ENCODE results near the gene QSOX1.

QSOX1 gene

GRCh38 chr1:180156201-180156600, 1.5 kb downstream of the QSOX1 start:
- DNase-seq (ENCODE audit: low read depth in 2 of 2) = no peak
- H3K4me3 ChIP-seq (replicated peaks in 1 of 2; ENCODE audit: low read depth in 2 of 2, low read length in 2 of 2) = peak overlapping the region; percentile 38 to 82
- TF ChIP-seq CTCF (IDR thresholded peaks at IDR 0.05; ENCODE audit: low read depth, low read length) = no peak

GRCh38 chr1:180156631-180157091, 2.0 kb downstream of the QSOX1 start:
- peak overlapping the region; percentile 2 to 38 for H3K4me3 ChIP-seq (replicated peaks in 1 of 2; ENCODE audit: low read depth in 2 of 2, low read length in 2 of 2)
- DNase-seq (ENCODE audit: low read depth in 2 of 2) = peak; percentile 64 to 82

GRCh38 chr1:180157108-180157507, 2.4 kb downstream of the QSOX1 start:
- peak in 1 of 2 donors; percentile 33 for DNase-seq (ENCODE audit: low read depth in 2 of 2)
- peak overlapping the region; percentile 11 to 25 for H3K4me3 ChIP-seq (replicated peaks in 1 of 2; ENCODE audit: low read depth in 2 of 2, low read length in 2 of 2)
- no peak for TF ChIP-seq CTCF (IDR thresholded peaks at IDR 0.05; ENCODE audit: low read depth, low read length)

More at GRCh38 chr1:180156631-180157091, 2.0 kb downstream of the QSOX1 start:
- TF ChIP-seq CTCF (IDR thresholded peaks at IDR 0.05; ENCODE audit: low read depth, low read length) = no peak

- DNase-seq (ENCODE audit: low read depth in 2 of 2) = no peak
- no peak overlapping the region for H3K4me3 ChIP-seq (replicated peaks in 1 of 2; ENCODE audit: low read depth in 2 of 2, low read length in 2 of 2)
- TF ChIP-seq CTCF (IDR thresholded peaks at IDR 0.05; ENCODE audit: low read depth, low read length) = no peak
Measured at GRCh38 chr1:180157576-180158057, 2.9 kb downstream of the QSOX1 start.

GRCh38 chr1:180158149-180159147, 3.8 kb downstream of the QSOX1 start:
- DNase-seq (ENCODE audit: low read depth in 2 of 2) = no peak
- no peak overlapping the region for H3K4me3 ChIP-seq (replicated peaks in 1 of 2; ENCODE audit: low read depth in 2 of 2, low read length in 2 of 2)
- TF ChIP-seq CTCF (IDR thresholded peaks at IDR 0.05; ENCODE audit: low read depth, low read length) = no peak

- H3K4me3 ChIP-seq (replicated peaks in 1 of 2; ENCODE audit: low read depth in 2 of 2, low read length in 2 of 2) = no peak overlapping the region
- no peak for TF ChIP-seq CTCF (IDR thresholded peaks at IDR 0.05; ENCODE audit: low read depth, low read length)
Measured at GRCh38 chr1:180160357-180160756, 5.7 kb downstream of the QSOX1 start.

More at GRCh38 chr1:180160357-180160756, 5.7 kb downstream of the QSOX1 start:
- no peak for DNase-seq (ENCODE audit: low read depth in 2 of 2)
